Endothelial cell of umbilical vein (primary cell): ENCODE results near the gene SLC25A38. TPM values are rescaled to one million over a fixed set of nuclear protein-coding genes. Genes with fewer than 3 reads are reported as not detected.

Experiments used
- BruUV-seq: library from RNA; stranded (reverse); fragments of 400-500 nt; replicated peaks from 2 replicates; lab custom pipeline; 2021; lab: Mats Ljungman, UMichigan
- CTCF ChIA-PET: fragments of 300-600, 350-600 bp; sonication (Branson Sonifier 250); formaldehyde crosslinking; loops from one replicate; lab custom pipeline; 2021; ENCODE audit warnings: antibody characterized with exemption, inconsistent platforms; lab: Charles Lee
- POLR2A ChIA-PET: fragments of 300-600, 350-600 bp; sonication (Branson Sonifier 250); formaldehyde crosslinking; loops from one replicate; lab custom pipeline; 2021; ENCODE audit warnings: antibody characterized with exemption, inconsistent platforms; lab: Charles Lee
- DNase-seq: peaks from one replicate; pipeline ENCODE4 v3.0.0-alpha.2; 2011; ENCODE audit warnings: low read depth, low spot score
- FAIRE-seq: peaks from 2 replicates; lab custom pipeline; 2011; peaks lifted over from hg19 to GRCh38; lab: Jason Lieb, UNC
- H2AFZ ChIP-seq: 2 replicates; pipeline ENCODE4 v1.6.0; 2012; ENCODE audit warnings: low read depth, low read length, control low read depth, inconsistent platforms
- H3K27ac ChIP-seq: 2 replicates; pipeline ENCODE4 v1.5.1; 2011; ENCODE audit warnings: low read depth, mild to moderate bottlenecking, control low read depth, low read length, moderate library complexity; ENCODE audit not compliant: insufficient read depth
- H3K27me3 ChIP-seq, 2 experiments: 2 replicates each; pipeline versions ENCODE4 v1.6.0 to v1.6.1; 2011; ENCODE audit warnings: low read length in 2 of 2, mixed read lengths in 1 of 2; ENCODE audit not compliant: control insufficient read depth in 2 of 2, insufficient read depth in 2 of 2
- H3K36me3 ChIP-seq, 2 experiments: 2 replicates in 1 of 2; 3 replicates in 1 of 2; pipeline ENCODE4 v1.5.1; 2011; ENCODE audit warnings: low read length in 2 of 2, mild to moderate bottlenecking in 1 of 2, moderate library complexity in 1 of 2; ENCODE audit not compliant: control insufficient read depth in 2 of 2, insufficient read depth in 2 of 2; ENCODE audit errors: extremely low read depth in 1 of 2
- H3K4me1 ChIP-seq: 3 replicates; pipeline ENCODE4 v1.5.1; 2011; ENCODE audit warnings: mild to moderate bottlenecking, low read length; ENCODE audit not compliant: control insufficient read depth, insufficient read depth; ENCODE audit errors: extremely low read depth
- H3K4me2 ChIP-seq: 2 replicates; pipeline ENCODE4 v1.6.1; 2011; ENCODE audit warnings: low read length, control low read depth, mixed read lengths; ENCODE audit not compliant: insufficient read depth
- H3K4me3 ChIP-seq, 3 experiments: fragments of 200-600 bp in 1 of 3; sonication (generic), shearing (Covaris generic) in 1 of 3; replicated peaks in 1 of 3; 2 replicates each; pipeline ENCODE4 v1.5.1; 2011 to 2016; ENCODE audit warnings: control low read depth in 3 of 3, low read length in 3 of 3, mild to moderate bottlenecking in 2 of 3, inconsistent platforms in 1 of 3, low read depth in 1 of 3, moderate library complexity in 1 of 3; ENCODE audit not compliant: insufficient read depth in 1 of 3
- H3K79me2 ChIP-seq: 2 replicates; pipeline ENCODE4 v1.6.0; 2012; ENCODE audit warnings: low read length, inconsistent platforms; ENCODE audit not compliant: control insufficient read depth, insufficient read depth
- H3K9ac ChIP-seq: replicated peaks from 2 replicates; pipeline ENCODE3; 2011; ENCODE audit warnings: low read length, control low read depth; ENCODE audit not compliant: insufficient read depth; ENCODE audit errors: extremely low read depth
- H3K9me1 ChIP-seq: replicated peaks from 3 replicates; pipeline ENCODE4 v1.6.0; 2011; ENCODE audit warnings: mild to moderate bottlenecking, low read length; ENCODE audit not compliant: control insufficient read depth, insufficient read depth; ENCODE audit errors: extremely low read depth
- H3K9me3 ChIP-seq: replicated peaks from 2 replicates; pipeline ENCODE4 v1.5.1; 2012; ENCODE audit warnings: low read length, inconsistent platforms; ENCODE audit not compliant: control insufficient read depth, insufficient read depth
- H4K20me1 ChIP-seq: replicated peaks from 2 replicates; pipeline ENCODE3; 2011; ENCODE audit warnings: mild to moderate bottlenecking, low read length; ENCODE audit not compliant: control insufficient read depth, insufficient read depth; ENCODE audit errors: extremely low read depth
- EZH2 ChIP-seq: IDR thresholded peaks from 2 replicates; pipeline ENCODE4 v1.6.1; 2012; ENCODE audit warnings: borderline replicate concordance, low read depth, mild to moderate bottlenecking, moderate library complexity, low read length, inconsistent platforms; ENCODE audit not compliant: severe bottlenecking
- FOS ChIP-seq: IDR thresholded peaks from 2 replicates; pipeline ENCODE4 v1.6.1; 2011; ENCODE audit warnings: mild to moderate bottlenecking, low read length, moderate library complexity, borderline replicate concordance; ENCODE audit not compliant: insufficient read depth
- GATA2 ChIP-seq: IDR thresholded peaks from 2 replicates; pipeline ENCODE4 v1.7.0; 2011; ENCODE audit warnings: low read depth, mild to moderate bottlenecking, moderate library complexity, mixed read lengths, low read length; ENCODE audit not compliant: insufficient read length, insufficient read depth
- JUN ChIP-seq: IDR thresholded peaks from 2 replicates; pipeline ENCODE4 v1.6.1; 2011; ENCODE audit warnings: borderline replicate concordance, low read depth; ENCODE audit not compliant: insufficient read length, insufficient read depth
- MYC ChIP-seq: IDR thresholded peaks from one replicate; pipeline ENCODE4 v1.6.1; 2011; ENCODE audit warnings: mild to moderate bottlenecking, low read depth, low read length
- POLR2A ChIP-seq: IDR thresholded peaks from 2 replicates; pipeline ENCODE4 v1.6.1; 2012; ENCODE audit warnings: low read depth, mild to moderate bottlenecking, control low read depth, low read length
- POLR2AphosphoS5 ChIP-seq: IDR thresholded peaks from 2 replicates; pipeline ENCODE4 v1.6.1; 2012; ENCODE audit warnings: low read depth, mild to moderate bottlenecking, control low read depth, low read length, moderate library complexity; ENCODE audit not compliant: insufficient read depth
- dilution Hi-C: fragments of 300-500 bp; cut with MboI; formaldehyde crosslinking; loops from one replicate; pipeline ENCODE4 v1.15.0; 2019; ENCODE audit warnings: low sequenced_read_pairs; ENCODE audit not compliant: extremely low pct_ligation_motif_present
- intact Hi-C: fragments of 100-400 bp; cut with micrococcal nuclease; formaldehyde crosslinking; loops from one replicate; pipeline ENCODE4 v1.10.0; 2022
- polyA plus RNA-seq, 4 experiments: library from polyadenylated mRNA; depleted of rRNA in 3 of 4; stranded (reverse) in 3 of 4; unstranded in 1 of 4; fragments of >200 nt; gene quantifications; 2 replicates each; pipeline versions ENCODE4 v1.2.1 to v1.2.3, GENCODE V29; 2011 to 2012; ENCODE audit warnings: missing spikeins in 1 of 4
- total RNA-seq: library from RNA; stranded (reverse); gene quantifications from 2 replicates; pipeline ENCODE4 v1.2.3, GENCODE V29; 2021
- TF ChIP-seq, protein P1 (sequence below): IDR thresholded peaks from 2 replicates; pipeline ENCODE4 v1.6.1; 2011; ENCODE audit not compliant: insufficient read depth, insufficient read length

SLC25A38 gene
- total and polyA plus RNA-seq, 2 donors (not counting 3 experiments of a cell fraction or from before 2014, with no cell fraction given), result 20.0 to 31.1 TPM

- TF ChIP-seq MYC, result no peak
- peak; percentile 54 for TF ChIP-seq POLR2AphosphoS5
- TF ChIP-seq POLR2A, result peak; percentile 65
- TF ChIP-seq JUN, result no peak
- TF ChIP-seq FOS, result no peak
- TF ChIP-seq, protein P1, sequence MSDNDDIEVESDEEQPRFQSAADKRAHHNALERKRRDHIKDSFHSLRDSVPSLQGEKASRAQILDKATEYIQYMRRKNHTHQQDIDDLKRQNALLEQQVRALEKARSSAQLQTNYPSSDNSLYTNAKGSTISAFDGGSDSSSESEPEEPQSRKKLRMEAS, result no peak
- TF ChIP-seq GATA2, result no peak
- TF ChIP-seq EZH2, result no peak
- no TSS peak for BruUV-seq
- intact Hi-C loops (loop anchor here (1.0 to 10.0 kb wide), 5 partner anchors 22 to 1071 kb away; partner anchors contain the start of genes GORASP1, RPL14, RPSA and TTC21A), dilution Hi-C loops (no loop called here)
- Histone ChIP-seq H2AFZ (peak overlapping the region; percentile 92), H3K4me1 (peaks cover 8% of the 10 kb centered on the region), H4K20me1 (peaks cover 11% of the 10 kb centered on the region), H3K27me3 (no peaks in the 10 kb centered on the region), H3K4me2 (peak overlapping the region; percentile 73), H3K27ac (peak overlapping the region; percentile 54), H3K9ac (peak overlapping the region; percentile 69), H3K36me3 (no peaks in the 10 kb centered on the region), H3K79me2 (peaks cover 36% of the 10 kb centered on the region), H3K9me3 (no peaks in the 10 kb centered on the region), H3K4me3 (peak overlapping the region; percentile 58 to 79 (median 70)), H3K9me1 (no peaks in the 10 kb centered on the region)
- DNase-seq, result peak; percentile 96
- ChIA-PET POLR2A (interaction anchor here (0.7 kb wide), 1 partner anchor 22 kb away, joined by 3 read pairs; the partner anchor contains the start of gene RPSA), CTCF (interaction anchor here (0.7 to 1.3 kb wide), 4 partner anchors 19 to 115 kb away, joined by 3 to 6 read pairs (median 4); partner anchors contain the start of gene RPSA)
- peak; percentile 92 for FAIRE-seq
Observed at GRCh38 chr3:39383881-39384664, 903 bp downstream of the SLC25A38 start.
